Measurements from ENCODE around the gene SMARCAD1. TPM values are rescaled to one million over a fixed set of nuclear protein-coding genes. Genes with fewer than 3 reads are reported as not detected.
A peak's percentile ranks its signal among the peaks of the same experiment; 100 is the strongest.

Gene SMARCAD1
- total RNA-seq, 1 donor from 2014 or later, result 35.6 TPM

DNA sequence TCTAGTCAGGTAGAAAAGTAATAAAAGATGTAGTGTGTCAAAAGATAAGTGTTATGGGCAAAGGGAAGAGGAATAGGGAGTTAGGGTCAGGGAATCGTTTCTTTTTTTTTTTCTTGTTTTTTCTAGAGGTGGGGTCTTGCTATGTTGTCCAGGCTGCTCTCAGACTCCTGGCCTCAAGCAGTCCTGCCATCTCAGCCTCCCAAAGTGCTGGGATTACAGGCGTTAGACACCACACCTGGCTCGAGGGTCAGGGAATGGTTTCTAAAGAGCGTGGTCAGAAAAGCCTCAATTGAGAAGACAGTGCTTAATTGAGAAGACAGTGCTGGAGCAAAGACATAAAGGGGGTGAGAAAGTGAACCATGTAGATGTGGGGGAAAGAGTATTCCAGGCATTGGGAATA, 19.1 kb downstream of the SMARCAD1 start:
- DNase-seq (ENCODE audit: low spot score), result no peak

DNA sequence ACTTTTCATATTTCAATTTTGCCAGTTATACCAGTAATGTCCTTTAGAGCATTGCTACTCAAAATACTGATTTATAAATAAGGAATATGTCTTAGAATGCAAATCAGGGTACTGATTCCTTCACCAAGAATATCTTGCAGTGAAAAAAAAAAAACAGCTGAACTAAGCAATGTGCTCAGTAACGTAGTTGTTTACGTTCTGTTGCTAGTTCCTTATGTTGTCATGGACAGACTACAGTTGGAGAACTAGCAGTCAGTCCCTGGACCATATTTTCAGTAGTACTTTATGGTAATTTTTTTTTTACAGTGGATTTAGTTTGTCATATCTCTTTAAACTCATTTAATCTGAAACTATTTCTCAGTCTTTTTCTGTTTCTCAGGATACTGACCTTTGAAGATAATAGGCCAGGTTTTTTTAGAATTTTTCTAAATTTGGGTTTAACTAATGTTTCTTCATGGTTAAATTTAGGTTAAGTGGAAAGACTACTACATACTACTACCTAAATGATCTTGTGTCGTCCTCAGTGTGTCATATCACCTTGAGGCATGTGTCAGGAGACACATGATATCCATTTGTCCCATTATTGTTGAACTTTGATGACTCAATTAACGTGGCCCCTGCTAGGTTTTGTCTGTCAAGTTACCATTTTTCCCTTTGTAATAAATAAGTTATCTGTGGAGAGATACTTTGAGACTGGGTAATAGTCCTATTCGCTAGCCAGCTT, 21.0 kb downstream of the SMARCAD1 start:
- DNase-seq (ENCODE audit: low spot score), result peak; percentile 3

DNA sequence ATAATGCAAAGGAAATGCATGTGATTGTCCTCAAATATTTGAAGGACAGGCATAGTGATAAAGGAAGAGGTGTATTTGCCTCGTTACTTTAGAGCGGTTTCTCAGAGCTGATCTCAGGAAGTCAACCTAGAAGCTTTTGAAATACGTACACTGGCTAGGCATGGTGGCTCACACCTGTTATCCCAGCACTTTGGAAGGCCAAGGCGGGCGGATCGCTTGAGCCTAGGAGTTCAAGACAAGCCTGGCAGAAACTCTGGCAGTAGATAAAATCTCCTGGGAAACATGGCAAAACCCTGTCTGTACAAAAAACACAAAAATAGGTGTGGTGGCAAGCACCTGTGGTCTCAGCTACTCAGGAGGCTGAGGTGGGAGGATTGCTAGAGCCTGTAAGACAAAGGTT, 24.9 kb downstream of the SMARCAD1 start:
- no peak for DNase-seq (ENCODE audit: low spot score)

- DNase-seq (ENCODE audit: low spot score), result no peak
Measured at GRCh38 chr4:94235825-94236224, 28.2 kb downstream of the SMARCAD1 start.

DNA sequence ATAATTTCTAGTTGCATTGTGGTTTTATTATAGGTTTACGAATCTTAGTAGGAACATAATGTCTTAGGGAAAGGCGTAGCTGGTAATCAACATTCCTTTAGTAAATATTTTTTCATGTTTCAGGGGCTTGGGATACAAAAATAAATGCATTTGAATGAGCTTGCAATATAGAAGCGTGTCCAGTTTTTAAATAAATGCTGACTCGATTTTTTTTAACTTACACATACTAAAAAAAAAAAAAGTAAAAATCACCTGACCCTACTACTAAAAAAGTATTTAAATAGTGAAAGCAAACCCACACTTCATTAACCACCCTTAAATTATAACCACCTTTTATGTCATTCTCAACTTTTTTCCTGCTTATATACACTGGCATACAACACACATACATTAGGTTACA, 29.6 kb downstream of the SMARCAD1 start:
- DNase-seq (ENCODE audit: low spot score), result no peak

- no peak for DNase-seq (ENCODE audit: low spot score)
Measured at GRCh38 chr4:94238160-94238559, 30.5 kb downstream of the SMARCAD1 start.

- no peak for DNase-seq (ENCODE audit: low spot score)
Measured at GRCh38 chr4:94240384-94240783, 32.7 kb downstream of the SMARCAD1 start.

DNA sequence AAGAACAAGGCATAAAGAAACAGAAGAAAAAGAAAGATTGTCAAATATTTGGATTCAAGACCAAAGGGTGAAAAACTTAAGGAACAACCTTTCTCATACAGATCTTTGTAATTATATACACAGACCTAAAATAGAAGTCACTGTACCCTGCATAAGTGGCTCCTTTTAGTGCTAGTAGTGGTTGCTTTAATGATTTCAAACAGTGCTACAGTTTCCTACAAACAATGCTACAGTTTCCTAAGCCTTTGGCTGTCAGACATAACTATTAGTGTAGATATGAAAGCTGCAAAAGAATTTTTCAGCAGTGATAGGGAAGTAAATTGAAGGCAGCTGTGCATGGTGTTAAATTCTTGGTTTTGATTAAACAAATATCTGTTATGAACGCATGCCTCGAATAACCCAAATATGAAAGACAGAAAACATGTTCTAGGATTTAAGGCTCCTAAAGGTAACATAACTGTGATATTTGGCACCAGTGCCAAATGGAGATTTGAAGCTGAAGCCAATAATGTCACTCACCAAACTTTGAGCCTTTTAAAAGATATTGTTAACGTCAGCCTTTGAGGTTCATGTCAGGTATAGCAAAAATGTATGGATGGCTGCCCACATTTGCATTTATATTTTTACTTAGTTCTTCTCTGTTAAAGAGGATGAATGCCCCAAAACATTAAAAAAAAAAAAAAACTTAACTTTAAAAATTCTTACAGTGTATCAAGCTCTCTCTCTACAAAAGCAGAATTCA, 36.6 kb downstream of the SMARCAD1 start:
- DNase-seq (ENCODE audit: low spot score), result no peak

DNA sequence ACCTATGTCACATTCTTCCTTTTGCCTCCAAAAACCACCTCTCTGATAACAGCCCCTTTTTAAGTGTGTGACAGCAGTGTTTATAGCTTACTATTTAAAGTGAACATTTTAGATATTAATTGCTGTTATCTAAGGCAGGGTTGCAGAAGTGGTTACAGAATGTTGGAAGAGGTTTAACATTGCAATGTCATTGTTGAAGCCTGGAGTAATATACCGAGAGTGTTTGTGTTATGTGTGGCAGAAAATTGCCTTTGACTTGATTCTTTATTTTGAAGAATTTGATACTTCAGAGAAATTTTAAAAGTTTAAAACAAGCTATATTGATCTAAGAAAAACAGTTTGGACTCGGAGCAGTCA, 37.1 kb downstream of the SMARCAD1 start:
- DNase-seq (ENCODE audit: low spot score), result no peak

GRCh38 chr4:94251094-94251493, 43.4 kb downstream of the SMARCAD1 start:
- no peak for DNase-seq (ENCODE audit: low spot score)

- no peak for DNase-seq (ENCODE audit: low spot score)
Measured at GRCh38 chr4:94253036-94253435, 45.4 kb downstream of the SMARCAD1 start.

GRCh38 chr4:94256144-94256783, 48.6 kb downstream of the SMARCAD1 start:
- no peak for DNase-seq (ENCODE audit: low spot score)

DNA sequence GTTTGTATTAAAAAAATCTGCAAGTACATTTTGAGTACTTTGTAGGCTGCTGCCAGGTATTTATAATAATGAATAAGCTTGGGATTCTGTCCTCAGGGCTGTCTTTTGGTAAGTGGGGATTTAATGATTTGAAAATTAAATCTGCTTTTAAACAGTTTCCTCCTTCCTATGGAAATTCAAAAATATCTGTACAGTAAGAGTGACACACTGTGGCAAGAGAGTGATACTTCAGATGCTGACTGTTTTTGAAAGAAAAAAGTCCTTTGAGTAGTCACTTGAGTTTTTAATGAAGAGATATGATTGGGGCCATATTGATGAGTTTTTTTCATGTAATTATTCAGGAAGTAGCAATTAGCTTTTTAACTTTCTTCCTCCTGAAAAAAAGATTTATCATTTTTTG, 49.2 kb downstream of the SMARCAD1 start:
- no peak for DNase-seq (ENCODE audit: low spot score)

DNA sequence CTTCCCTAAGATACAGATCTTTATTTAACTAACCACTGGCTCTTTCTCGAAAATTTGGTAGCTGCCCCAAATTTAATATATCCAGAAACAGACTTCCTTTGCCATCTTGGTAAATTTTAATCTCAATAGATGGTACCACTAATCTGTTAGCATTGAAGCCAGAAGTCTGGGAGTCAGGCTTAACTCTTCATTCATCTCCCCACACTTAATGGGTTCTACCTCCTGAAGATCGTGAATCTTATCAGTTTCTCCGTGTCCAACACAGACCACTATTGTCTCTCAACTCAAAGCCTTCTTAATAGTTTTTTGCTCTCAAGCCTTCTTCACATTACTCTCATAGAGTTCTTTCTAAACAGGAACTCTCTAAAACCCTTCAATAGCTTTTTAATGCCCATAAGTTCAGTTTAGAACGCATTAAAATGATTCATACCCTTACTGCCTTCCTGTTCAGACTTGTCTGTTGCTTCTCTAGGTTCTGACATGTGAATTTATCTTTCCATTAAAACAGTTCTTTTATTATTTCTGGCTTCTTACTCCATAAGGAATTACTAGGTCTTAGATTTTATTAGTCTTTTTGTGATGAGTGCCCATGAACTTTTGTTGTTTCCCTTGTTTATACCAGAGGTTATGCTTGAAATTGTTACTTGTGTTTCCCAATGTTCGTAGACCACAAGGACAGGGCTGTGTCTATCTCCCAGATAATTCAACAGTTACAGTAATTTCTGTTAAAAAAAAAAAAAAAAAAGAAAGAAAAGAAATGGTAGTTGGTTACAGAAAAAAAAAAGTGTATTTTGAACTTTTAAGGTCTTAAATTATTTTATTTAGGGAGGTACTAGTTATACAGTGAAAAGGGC, 54.7 kb downstream of the SMARCAD1 start:
- DNase-seq (ENCODE audit: low spot score), result peak; percentile 42

- DNase-seq (ENCODE audit: low spot score), result no peak
Measured at GRCh38 chr4:94267037-94267436, 59.4 kb downstream of the SMARCAD1 start.

DNA sequence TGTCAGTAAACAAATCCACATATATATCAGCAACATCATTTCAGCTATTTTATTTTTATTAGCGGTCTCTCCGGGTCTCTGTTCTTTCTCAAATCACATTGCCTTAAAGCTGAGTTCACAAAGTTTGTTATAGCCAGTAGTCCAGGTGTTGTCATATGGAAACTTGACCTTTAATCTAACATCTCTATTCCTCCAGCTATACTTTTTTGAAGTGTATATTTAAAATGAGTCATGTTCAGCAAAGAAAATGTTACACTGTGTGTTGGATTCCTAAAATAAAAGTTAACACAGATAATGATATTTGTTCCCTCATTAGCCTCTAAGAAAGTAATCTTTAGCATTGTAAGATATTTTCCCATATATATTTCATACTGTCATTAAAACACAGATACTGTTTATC, 63.6 kb downstream of the SMARCAD1 start:
- no peak for DNase-seq (ENCODE audit: low spot score)

DNA sequence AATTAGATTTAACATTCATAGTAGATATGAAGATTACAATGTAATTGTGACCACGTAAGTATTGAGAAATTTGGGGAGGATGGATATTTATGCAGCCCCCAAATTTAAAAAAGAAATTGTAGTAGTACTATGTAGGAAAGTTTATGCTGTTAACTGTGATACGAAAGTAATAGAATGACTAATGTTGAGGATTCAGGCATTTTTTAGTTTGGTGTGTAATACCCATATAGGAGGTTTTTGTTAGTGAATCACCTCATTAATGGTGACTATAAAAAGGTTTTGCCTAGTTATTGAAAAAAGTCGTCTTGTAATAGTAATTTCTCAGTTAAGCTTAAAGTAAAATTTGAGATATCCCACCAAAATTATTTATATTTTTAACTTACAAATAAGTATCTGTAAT, 67.2 kb downstream of the SMARCAD1 start:
- no peak for DNase-seq (ENCODE audit: low spot score)

GRCh38 chr4:94276204-94276603, 68.5 kb downstream of the SMARCAD1 start:
- DNase-seq (ENCODE audit: low spot score), result no peak

DNA sequence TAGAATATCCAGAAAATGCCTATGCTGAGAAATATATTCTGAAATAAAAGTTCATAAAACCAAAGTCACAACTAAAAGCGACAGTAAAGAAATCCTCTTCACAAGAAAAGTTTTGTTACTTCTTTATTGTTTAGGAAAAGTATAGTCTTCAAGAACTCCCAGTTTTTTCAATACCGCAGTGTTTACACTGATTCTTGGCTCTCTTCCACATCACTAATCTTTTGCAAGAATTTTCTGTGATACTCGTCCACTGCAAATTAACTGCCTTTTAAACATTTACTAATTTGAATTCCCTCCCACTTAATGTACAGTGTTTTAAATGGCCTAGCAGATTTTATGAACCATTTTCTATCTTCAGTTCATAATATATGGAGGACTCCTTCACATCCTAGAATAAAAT, 69.9 kb downstream of the SMARCAD1 start:
- DNase-seq (ENCODE audit: low spot score), result no peak

DNA sequence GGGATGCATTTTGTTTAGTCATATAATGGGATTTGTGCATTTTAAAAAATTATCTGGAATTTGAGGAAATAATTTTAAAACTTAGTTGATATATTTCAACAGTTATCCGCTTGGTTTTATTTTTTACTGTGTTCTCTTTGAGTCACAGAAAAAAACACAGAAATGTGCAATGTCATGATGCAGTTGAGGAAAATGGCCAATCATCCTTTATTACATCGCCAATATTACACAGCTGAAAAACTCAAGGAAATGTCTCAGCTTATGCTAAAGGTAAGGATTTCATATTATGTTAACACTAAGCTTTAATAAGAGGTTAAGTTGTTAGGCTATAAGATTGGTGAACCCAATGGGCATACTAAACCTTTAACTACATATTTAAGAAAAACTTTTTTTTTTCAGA, 71.1 kb downstream of the SMARCAD1 start:
- no peak for DNase-seq (ENCODE audit: low spot score)

DNA sequence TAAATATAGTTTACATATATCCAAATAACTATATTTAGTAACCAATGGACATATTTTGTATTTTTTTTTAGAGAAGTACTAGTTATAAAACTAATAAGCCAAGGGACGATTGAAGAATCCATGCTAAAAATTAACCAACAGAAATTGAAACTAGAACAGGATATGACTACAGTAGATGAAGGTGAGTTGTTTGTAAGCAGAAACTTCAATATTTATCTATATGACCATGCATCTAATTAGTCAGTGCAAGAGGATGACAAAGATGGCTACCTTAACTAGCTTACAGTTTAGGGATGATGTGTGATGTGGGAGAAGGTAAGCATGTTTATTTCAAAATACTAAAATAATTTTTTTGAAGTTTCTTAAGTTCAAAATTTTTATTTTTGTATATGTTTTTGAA, 77.2 kb downstream of the SMARCAD1 start:
- DNase-seq (ENCODE audit: low spot score), result no peak

DNA sequence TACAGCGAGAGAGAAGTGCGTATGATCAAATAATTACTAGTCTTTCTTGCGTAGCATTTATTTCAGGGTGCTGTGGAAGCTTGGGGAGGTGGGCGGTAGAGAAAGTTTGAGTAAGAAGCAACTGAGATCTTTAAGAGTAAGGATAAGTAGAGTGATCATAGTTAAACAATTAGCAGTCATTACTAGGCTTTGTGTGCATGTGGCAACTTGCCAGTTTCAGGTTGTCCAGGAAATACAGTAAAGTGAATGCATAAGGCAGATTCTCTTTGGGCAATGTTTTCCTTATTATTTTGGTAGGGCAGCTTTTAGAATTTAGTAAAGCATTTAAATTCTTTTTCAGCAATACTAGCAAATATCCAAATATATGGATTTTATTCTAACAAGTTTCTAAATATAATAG, 78.0 kb downstream of the SMARCAD1 start:
- DNase-seq (ENCODE audit: low spot score), result no peak
